Glutamatergic neuron (in vitro differentiated cells): ENCODE results near the gene SLC66A2. TPM values are rescaled to one million over a fixed set of nuclear protein-coding genes. Genes with fewer than 3 reads are reported as not detected.

Source experiments
- DNase-seq: peaks from one replicate; pipeline ENCODE4 v3.0.0; 2022
- H3K27ac Mint-ChIP-seq: one replicate; pipeline ENCODE4 v1.8.0; 2020; ENCODE audit warnings: mild to moderate bottlenecking, mixed read lengths, inconsistent platforms; ENCODE audit not compliant: unreplicated experiment
- H3K27me3 Mint-ChIP-seq: one replicate; pipeline ENCODE4 v1.8.0; 2020; ENCODE audit warnings: mild to moderate bottlenecking, moderate library complexity, mixed read lengths, inconsistent platforms; ENCODE audit not compliant: unreplicated experiment
- H3K36me3 Mint-ChIP-seq: one replicate; pipeline ENCODE4 v1.8.0; 2020; ENCODE audit warnings: mild to moderate bottlenecking, mixed read lengths, inconsistent platforms; ENCODE audit not compliant: unreplicated experiment
- H3K4me1 Mint-ChIP-seq: one replicate; pipeline ENCODE4 v1.8.0; 2020; ENCODE audit warnings: mild to moderate bottlenecking, low read depth, mixed read lengths, inconsistent platforms; ENCODE audit not compliant: unreplicated experiment
- H3K4me3 Mint-ChIP-seq: one replicate; pipeline ENCODE4 v1.8.0; 2020; ENCODE audit warnings: mild to moderate bottlenecking, mixed read lengths, inconsistent platforms; ENCODE audit not compliant: unreplicated experiment
- H3K9me3 Mint-ChIP-seq: one replicate; pipeline ENCODE4 v1.8.0; 2020; ENCODE audit warnings: mild to moderate bottlenecking, moderate library complexity, mixed read lengths, inconsistent platforms; ENCODE audit not compliant: unreplicated experiment
- CTCF ChIP-seq: fragments of 200-600 bp; sonication (generic); IDR thresholded peaks from one replicate; pipeline ENCODE4 v1.5.0; 2021; ENCODE audit not compliant: partially characterized antibody, unreplicated experiment
- total RNA-seq: library from RNA; stranded (reverse); fragmentation: NEBNext Ultra II Directional; extraction: Animal tissue kit (Norgen Biotek cat#: 25700); gene quantifications from one replicate; pipeline ENCODE4 v1.2.1, GENCODE V29; 2021; ENCODE audit not compliant: unreplicated experiment

Gene SLC66A2
- total RNA-seq, 1 donor from 2014 or later: 56.6 TPM

- TF ChIP-seq CTCF: no peak
- DNase-seq: no peak
- H3K36me3 Mint-ChIP-seq: no peaks in the 10 kb centered on the region
- no peak overlapping the region for H3K27ac Mint-ChIP-seq
- peaks cover 4% of the 10 kb centered on the region for H3K4me1 Mint-ChIP-seq
- no peak overlapping the region for H3K4me3 Mint-ChIP-seq
- H3K9me3 Mint-ChIP-seq: peaks cover 9% of the 10 kb centered on the region
- peaks cover 3% of the 10 kb centered on the region for H3K27me3 Mint-ChIP-seq
Observed at GRCh38 chr18:79871026-79871390, 80.4 kb downstream of the SLC66A2 start.

GRCh38 chr18:79870301-79871025 lies 81.0 kb downstream of the SLC66A2 start:
- Mint-ChIP-seq H3K36me3 (no peaks in the 10 kb centered on the region), H3K4me3 (no peak overlapping the region), H3K4me1 (peaks cover 4% of the 10 kb centered on the region), H3K9me3 (peaks cover 9% of the 10 kb centered on the region), H3K27me3 (peaks cover 3% of the 10 kb centered on the region), H3K27ac (no peak overlapping the region)
- no peak for DNase-seq
- TF ChIP-seq CTCF: no peak

- Mint-ChIP-seq H3K27ac (no peak overlapping the region), H3K4me3 (no peak overlapping the region), H3K27me3 (peaks cover 3% of the 10 kb centered on the region), H3K36me3 (no peaks in the 10 kb centered on the region), H3K9me3 (peaks cover 9% of the 10 kb centered on the region), H3K4me1 (peaks cover 4% of the 10 kb centered on the region)
- no peak for TF ChIP-seq CTCF
- no peak for DNase-seq
Observed at GRCh38 chr18:79869591-79870300, 81.7 kb downstream of the SLC66A2 start.

- peaks cover 2% of the 10 kb centered on the region for H3K4me1 Mint-ChIP-seq
- no peak overlapping the region for H3K27ac Mint-ChIP-seq
- DNase-seq: no peak
Observed at GRCh38 chr18:79868811-79869541, 82.5 kb downstream of the SLC66A2 start.

More at GRCh38 chr18:79868811-79869541, 82.5 kb downstream of the SLC66A2 start:
- Mint-ChIP-seq H3K4me3 (no peak overlapping the region), H3K27me3 (peaks cover under 1% of the 10 kb centered on the region), H3K36me3 (no peaks in the 10 kb centered on the region), H3K9me3 (peaks cover 5% of the 10 kb centered on the region)
- no peak for TF ChIP-seq CTCF
